Measurements from ENCODE around the gene BMP6. TPM values are rescaled to one million over a fixed set of nuclear protein-coding genes. Genes with fewer than 3 reads are reported as not detected.

Gene BMP6
- total RNA-seq, 1 experiment from 2014 or later, result 1.6 TPM

DNA sequence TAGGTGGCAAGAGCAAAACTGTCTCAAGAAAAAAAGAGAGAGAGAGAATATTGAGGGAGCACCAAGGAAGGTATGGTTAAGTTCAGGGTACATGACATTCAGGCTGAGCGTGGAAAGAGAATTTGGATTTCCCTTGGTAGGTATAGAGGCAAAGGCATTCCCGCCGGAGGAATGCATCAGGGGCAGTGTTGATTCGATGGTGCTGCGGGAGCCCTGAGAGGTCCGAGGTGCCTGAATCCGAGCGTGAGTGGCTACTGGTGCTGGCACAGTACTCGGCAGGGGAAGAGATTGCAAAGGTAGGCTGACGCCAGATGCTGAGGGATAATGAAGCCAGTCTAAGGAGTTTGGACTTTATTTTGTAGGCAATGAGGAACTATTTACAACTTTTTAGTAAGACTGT is 20.0 kb downstream of the BMP6 start (continued):
- TF ChIP-seq, protein P1, sequence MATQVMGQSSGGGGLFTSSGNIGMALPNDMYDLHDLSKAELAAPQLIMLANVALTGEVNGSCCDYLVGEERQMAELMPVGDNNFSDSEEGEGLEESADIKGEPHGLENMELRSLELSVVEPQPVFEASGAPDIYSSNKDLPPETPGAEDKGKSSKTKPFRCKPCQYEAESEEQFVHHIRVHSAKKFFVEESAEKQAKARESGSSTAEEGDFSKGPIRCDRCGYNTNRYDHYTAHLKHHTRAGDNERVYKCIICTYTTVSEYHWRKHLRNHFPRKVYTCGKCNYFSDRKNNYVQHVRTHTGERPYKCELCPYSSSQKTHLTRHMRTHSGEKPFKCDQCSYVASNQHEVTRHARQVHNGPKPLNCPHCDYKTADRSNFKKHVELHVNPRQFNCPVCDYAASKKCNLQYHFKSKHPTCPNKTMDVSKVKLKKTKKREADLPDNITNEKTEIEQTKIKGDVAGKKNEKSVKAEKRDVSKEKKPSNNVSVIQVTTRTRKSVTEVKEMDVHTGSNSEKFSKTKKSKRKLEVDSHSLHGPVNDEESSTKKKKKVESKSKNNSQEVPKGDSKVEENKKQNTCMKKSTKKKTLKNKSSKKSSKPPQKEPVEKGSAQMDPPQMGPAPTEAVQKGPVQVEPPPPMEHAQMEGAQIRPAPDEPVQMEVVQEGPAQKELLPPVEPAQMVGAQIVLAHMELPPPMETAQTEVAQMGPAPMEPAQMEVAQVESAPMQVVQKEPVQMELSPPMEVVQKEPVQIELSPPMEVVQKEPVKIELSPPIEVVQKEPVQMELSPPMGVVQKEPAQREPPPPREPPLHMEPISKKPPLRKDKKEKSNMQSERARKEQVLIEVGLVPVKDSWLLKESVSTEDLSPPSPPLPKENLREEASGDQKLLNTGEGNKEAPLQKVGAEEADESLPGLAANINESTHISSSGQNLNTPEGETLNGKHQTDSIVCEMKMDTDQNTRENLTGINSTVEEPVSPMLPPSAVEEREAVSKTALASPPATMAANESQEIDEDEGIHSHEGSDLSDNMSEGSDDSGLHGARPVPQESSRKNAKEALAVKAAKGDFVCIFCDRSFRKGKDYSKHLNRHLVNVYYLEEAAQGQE (IDR thresholded peaks at IDR 0.05; ENCODE audit: low read depth), result no peak
- TF ChIP-seq SIN3A (IDR thresholded peaks at IDR 0.05; ENCODE audit: low read depth) (no peak), POLR2A (IDR thresholded peaks at IDR 0.05; ENCODE audit: borderline replicate concordance, extremely low read depth, insufficient read depth, insufficient read length) (no peak), POLR2AphosphoS5 (IDR thresholded peaks at IDR 0.05; ENCODE audit: low read depth, low read length) (no peak)

DNA sequence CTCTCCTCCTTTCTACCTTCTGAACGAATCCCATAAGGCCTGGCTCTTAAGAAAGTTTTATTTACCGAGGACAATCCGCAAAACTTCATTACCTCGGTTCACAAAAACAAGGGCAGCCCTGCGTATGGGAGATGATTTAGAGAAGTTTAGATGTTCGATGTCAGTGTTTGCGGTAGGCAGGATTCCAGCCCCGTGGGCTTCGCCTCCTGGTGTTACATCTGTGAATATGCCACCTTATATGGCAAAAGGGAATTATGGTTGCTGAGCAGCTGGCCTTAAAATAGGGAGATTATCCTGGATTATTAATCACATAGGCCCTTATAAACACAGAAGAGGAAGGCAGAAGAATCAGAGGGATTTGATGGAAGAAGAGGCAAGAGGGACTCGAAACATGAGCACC is 21.1 kb downstream of the BMP6 start:
- no peaks in the 10 kb centered on the region for H3K9me2 ChIP-seq (ENCODE audit: insufficient read depth)
- H3K27ac ChIP-seq (ENCODE audit: low read depth, low read length), result no peak overlapping the region
- no peaks in the 10 kb centered on the region for H4K20me1 ChIP-seq (ENCODE audit: insufficient read depth)
- no peak overlapping the region for H3K9ac ChIP-seq (ENCODE audit: low read length)
- DNase-seq (ENCODE audit: low read depth, low spot score), result no peak
- POLR2A ChIA-PET, result no interaction called here
- no peak overlapping the region for H2AFZ ChIP-seq (ENCODE audit: low read depth, low read length, poor library complexity, severe bottlenecking)
- H3K4me3 ChIP-seq (replicated peaks in 1 of 2; ENCODE audit: low read depth in 1 of 2, low read length in 2 of 2), result no peak overlapping the region
- CTCF ChIA-PET, result no interaction called here
- H3K36me3 ChIP-seq (ENCODE audit: control insufficient read depth in 1 of 2, insufficient read depth in 2 of 2, low read length in 2 of 2), result no peaks in the 10 kb centered on the region
- no peaks in the 10 kb centered on the region for H3K4me1 ChIP-seq (ENCODE audit: control insufficient read depth in 1 of 2, insufficient read depth in 2 of 2, low read length in 2 of 2)
- no peaks in the 10 kb centered on the region for H3K79me2 ChIP-seq (ENCODE audit: insufficient read depth, low read length)
- H3K4me2 ChIP-seq (ENCODE audit: low read length), result no peak overlapping the region
- intact Hi-C loops (cut with micrococcal nuclease), result no loop called here
- no peak for ATAC-seq
- RAD21 ChIA-PET (ENCODE audit: low non-redundant PET in 1 of 2, low total read pairs in 2 of 2, uncharacterized antibody in 2 of 2, unreplicated experiment in 2 of 2), result no interaction called here
- no peaks in the 10 kb centered on the region for H3K9me3 ChIP-seq (ENCODE audit: control insufficient read depth in 1 of 2, insufficient read depth in 1 of 2, low read depth in 1 of 2, low read length in 2 of 2)
- BruUV-seq (replicated peaks), result no TSS peak
- H3K27me3 ChIP-seq (ENCODE audit: insufficient read depth, low read length), result 0 out of 2 replicates have a peak, but pooled peaks cover 5% of the 10 kb centered on the region
- TF ChIP-seq YY1 (IDR thresholded peaks at IDR 0.05; ENCODE audit: extremely low read depth, insufficient replicate concordance, low read depth, low read length), result no peak
- no peak for TF ChIP-seq SIN3A (IDR thresholded peaks at IDR 0.05; ENCODE audit: low read depth)
- no peak for TF ChIP-seq JUND (IDR thresholded peaks at IDR 0.05)
- TF ChIP-seq, protein P2, sequence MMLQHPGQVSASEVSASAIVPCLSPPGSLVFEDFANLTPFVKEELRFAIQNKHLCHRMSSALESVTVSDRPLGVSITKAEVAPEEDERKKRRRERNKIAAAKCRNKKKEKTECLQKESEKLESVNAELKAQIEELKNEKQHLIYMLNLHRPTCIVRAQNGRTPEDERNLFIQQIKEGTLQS (IDR thresholded peaks at IDR 0.05), result no peak
- TF ChIP-seq, protein P3, sequence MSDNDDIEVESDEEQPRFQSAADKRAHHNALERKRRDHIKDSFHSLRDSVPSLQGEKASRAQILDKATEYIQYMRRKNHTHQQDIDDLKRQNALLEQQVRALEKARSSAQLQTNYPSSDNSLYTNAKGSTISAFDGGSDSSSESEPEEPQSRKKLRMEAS (IDR thresholded peaks at IDR 0.05), result no peak
- TF ChIP-seq ELF1 (IDR thresholded peaks at IDR 0.05; ENCODE audit: borderline replicate concordance, low read depth), result no peak
- TF ChIP-seq SRF (IDR thresholded peaks at IDR 0.05; ENCODE audit: low read depth), result no peak
- TF ChIP-seq, protein P1 (IDR thresholded peaks at IDR 0.05; ENCODE audit: low read depth), result no peak
- TF ChIP-seq ZNF274 (IDR thresholded peaks at IDR 0.05; ENCODE audit: low read depth, low read length), result no peak
- TF ChIP-seq, protein P4, sequence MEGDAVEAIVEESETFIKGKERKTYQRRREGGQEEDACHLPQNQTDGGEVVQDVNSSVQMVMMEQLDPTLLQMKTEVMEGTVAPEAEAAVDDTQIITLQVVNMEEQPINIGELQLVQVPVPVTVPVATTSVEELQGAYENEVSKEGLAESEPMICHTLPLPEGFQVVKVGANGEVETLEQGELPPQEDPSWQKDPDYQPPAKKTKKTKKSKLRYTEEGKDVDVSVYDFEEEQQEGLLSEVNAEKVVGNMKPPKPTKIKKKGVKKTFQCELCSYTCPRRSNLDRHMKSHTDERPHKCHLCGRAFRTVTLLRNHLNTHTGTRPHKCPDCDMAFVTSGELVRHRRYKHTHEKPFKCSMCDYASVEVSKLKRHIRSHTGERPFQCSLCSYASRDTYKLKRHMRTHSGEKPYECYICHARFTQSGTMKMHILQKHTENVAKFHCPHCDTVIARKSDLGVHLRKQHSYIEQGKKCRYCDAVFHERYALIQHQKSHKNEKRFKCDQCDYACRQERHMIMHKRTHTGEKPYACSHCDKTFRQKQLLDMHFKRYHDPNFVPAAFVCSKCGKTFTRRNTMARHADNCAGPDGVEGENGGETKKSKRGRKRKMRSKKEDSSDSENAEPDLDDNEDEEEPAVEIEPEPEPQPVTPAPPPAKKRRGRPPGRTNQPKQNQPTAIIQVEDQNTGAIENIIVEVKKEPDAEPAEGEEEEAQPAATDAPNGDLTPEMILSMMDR (IDR thresholded peaks at IDR 0.05 in 2 of 3, conservative IDR thresholded peaks at IDR 0.05 in 1 of 3; ENCODE audit: borderline replicate concordance in 1 of 3, insufficient read depth in 1 of 3, low read depth in 2 of 3, low read length in 2 of 3), result no peak
- no peak for TF ChIP-seq EGR1 (IDR thresholded peaks at IDR 0.05; ENCODE audit: low read depth)
- TF ChIP-seq CBX3 (IDR thresholded peaks at IDR 0.05; ENCODE audit: low read depth), result no peak

All from HCT116 (cell line).